Stimulated activated CD4-positive, alpha-beta T cell treated with anti-CD3 and anti-CD28 coated beads, Interleukin-12 subunit alpha, Interleukin-12 subunit beta, amount 100 ng/mL, for 48 hours (primary cell): ENCODE data around the gene FAM117A.
"Not testable (repeated sequence)": the region's sequence is repeated elsewhere in the genome, so short reads cannot be mapped to it uniquely, and the experiment has no call there.

Experiments used
- DNase-seq, 3 donors: peaks; one replicate each; pipeline ENCODE4 v3.0.0-alpha.2; 2020; ENCODE audit warnings: low read depth in 2 of 3, low spot score in 1 of 3

FAM117A gene

DNA sequence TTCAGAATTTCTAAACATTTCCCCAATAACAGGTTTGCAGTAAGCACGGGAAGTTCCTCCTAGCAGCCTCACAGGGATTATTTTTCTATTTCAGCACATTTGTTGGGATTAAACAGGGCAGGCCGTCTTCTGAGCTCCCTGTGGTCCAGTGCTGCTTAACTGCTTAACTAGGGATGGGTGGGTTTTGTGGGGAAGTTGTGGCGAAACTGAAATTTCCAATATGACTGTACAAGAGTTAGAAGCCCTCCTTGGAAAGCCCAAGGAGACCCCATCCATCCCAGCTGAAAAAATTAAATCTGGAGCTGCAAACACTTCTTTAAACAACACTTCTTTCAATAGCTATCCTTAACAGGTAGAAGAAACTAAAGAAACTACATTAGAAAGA is 22.2 kb downstream of the FAM117A start:
- DNase-seq: no peak

DNA sequence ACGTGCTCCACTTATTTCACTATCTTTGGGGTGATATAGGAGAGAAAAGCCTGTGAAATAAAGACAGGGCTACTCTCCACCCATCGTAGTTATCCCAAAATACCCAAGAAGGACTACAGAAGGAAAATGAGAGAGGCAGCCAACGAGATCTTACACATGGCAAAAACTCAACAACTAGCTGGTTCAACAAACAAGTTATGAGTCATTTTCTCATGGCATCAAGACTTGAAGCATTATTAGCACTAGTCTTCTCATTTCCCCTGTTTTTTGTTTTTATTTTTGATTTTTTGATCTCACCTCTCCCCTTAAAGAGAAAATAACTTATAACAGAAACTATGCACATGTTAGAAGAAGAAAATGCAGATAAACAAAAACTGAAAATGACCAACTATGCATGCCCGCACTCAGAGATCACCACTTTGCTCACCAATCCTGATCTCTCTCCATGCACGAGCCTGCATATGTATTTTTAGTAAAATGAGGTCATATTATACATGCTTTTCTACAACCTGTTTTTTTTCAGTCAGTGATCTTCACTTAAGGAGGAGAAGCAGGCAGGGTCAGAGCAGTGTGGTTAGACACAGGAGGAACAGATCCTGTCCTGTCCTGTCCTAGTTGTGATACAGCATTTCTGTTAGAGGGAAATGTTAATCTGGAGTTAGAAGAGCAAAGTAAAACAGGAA is 22.8 kb downstream of the FAM117A start:
- DNase-seq: no peak

DNA sequence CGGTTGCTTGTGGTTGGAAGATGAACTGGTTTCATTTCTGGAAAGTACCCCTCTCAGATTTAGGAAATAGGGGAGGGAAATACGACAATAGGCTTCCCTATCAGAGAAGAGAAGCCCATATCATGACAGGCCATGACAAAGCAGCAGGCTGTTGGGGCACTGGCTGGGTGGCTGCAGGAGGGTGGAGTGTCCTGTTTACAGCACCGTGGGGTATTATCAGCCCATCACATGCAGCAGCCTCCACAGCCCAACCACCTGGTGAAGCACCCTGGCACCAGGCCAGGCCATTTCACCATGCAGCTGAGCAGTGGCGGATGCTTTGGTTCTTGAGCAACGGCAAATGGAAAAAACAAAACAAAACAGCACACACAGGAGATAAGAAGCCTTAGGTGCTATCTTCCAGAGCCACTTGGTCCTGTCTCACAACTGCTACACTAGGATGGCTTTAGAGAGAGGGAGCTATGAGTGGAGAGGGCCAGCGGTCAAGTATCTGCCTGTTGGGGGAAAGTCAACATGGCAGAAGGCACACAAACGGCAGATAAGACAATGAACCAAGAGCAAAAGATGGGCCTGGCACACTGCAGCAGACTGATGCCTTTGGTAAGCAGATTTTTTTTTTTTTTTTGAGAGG is 24.2 kb downstream of the FAM117A start:
- DNase-seq: peak; percentile 65 to 75 (median 70)

DNA sequence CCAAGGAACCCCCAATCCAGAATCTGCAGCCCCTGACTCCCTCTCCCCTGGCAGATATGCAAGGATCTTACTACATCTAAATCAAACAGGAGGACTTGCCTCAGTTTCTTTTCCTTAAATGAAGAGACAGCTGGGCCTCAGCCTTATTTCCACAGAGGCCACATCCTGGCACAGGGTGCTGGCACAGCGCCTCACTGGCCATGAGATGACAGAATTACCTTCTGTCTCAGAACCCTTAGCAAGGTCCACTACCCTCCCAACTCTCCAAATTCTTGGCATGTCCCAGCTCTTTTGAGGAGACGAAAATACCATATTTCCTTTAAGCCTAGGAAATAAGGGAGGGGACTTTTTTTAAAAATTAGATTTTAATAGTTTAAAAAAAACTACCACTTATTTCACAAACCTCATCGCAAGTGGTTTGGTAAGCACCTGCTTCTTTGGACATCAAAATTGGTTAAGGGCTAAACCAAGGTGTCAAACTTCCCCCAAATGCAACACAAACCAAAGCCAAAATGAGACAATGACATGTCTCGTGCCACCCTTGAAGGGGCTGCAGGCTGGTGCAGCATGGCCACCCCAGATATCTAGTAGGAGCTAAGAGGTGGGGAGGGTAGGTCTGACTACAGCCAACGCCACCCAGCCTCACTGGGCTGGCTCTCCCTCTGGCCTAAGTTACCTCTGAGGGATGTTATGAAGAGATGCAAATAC is 25.3 kb downstream of the FAM117A start:
- DNase-seq: no peak

DNA sequence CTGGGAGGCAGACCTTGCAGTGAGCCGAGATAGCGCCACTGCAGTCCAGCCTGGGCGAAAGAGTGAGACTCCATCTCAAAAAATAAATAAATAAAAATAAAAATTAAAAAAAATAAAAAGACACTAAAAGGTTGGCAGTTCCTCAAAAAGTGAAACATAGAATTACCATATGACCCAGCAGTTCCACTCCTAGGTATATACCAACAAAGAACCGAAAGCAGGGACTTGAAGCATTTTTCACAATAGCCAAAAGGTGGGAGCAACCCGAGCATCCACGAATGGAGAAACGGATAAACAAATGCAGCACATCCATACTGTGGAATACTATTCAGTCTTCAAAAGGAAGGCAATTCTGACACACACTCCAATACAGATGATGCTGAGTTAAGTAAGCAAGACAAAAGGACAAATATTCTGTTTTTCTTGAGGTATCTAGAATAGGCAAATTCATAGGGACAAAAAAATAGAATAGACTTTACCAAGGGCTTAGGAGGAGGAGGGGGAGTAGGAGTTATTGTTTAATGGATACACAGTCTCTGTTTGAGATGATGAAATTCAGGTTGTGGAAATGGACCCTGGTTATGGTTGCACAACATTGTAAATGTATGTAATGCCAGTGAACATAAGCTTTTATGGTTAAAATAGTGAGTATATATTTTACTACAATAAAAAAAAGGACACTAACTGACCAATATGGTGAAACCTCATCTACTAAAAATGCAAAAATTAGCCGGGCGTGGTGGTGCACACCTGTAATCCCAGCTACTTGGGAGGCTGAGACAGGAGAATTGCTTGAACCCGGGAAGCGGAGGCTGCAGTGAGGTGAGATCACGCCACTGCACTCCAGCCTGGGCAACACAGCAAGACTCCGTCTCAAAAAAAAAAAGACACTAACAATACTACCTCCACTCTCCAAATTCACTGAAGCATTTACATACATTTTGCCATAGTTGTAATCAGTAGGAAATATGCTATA is 29.1 kb downstream of the FAM117A start:
- DNase-seq: no peak

DNA sequence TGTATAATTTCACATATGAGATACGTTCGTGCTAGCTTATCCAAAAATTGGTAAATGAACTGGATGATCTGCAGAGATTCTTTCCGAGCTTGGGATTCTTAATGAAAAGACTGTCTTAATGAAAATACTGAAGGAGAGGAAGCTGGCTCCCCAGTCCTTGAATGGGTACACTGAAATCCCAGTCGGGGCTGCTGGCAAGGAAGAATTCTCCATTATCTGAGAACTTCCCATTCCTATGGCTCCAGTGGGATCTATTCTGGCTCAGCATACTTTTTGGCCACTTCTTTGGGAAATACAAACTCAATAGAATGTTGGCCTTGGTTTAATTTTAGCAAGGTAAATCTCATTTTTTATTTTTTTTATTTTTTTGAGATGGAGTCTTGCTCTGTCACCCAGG is 32.5 kb downstream of the FAM117A start:
- no peak for DNase-seq

DNA sequence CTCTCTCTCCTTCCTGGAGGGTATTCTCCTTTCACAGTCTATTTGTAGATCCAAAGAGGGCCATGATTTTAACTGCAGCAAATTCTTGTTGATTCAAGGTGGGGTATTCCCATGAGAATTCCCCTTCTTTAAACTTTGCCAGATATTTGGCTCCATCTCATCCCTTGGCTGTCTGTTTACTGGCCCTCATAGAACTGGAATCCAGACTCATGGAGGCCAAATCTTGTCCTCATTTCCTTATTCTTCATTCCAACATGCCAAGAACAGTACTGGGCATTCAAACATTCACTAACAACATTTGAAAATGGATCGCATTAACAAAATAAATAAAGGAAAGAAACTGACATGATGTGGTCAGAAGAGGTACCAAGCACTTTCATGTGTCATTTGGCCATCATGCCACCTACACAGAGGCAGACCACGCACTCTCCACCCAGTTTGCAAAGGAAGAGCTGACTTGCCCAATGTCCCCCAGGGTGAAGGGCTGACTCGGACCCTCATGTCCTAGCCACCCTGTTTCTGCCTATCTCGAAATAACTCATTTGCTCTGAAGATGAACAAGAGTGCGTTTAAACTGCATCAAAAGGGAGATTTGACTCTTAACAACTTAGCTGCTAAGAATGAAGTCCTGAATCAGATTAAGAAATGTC is 33.0 kb downstream of the FAM117A start:
- DNase-seq: no peak

DNA sequence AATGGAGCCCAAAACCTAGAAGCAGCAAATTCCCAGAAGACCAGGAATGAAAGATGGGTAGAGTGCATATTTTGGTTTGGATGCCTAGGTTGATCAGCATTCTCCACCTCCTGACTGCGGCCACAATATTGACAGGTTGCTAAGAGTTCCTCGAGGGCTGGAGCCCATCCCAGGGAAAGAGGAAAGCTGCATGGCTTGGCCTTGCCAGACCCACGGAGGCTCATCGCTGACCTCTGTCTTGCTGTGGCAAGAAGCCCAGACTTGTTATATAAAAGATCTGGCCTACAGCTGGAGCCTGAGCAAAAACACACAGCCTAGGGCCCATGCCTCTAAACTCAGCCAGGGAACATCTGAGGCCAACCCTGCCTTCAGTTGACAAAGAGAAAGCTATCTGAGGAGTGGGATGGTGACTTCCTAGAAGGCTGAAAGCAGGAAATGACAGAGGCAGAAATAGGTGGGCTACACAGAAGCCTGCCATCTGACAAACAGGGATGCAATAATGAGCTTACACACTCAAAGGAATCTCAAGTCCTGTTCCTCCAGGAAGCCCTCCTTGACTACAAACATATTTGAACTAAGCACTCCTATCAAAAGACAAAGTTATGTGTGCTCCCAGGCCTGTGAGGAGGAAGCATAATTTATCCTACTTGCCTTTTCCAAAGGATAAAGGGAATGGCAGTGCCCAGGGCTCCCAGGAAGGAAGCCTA is 33.7 kb downstream of the FAM117A start:
- DNase-seq: no peak

DNA sequence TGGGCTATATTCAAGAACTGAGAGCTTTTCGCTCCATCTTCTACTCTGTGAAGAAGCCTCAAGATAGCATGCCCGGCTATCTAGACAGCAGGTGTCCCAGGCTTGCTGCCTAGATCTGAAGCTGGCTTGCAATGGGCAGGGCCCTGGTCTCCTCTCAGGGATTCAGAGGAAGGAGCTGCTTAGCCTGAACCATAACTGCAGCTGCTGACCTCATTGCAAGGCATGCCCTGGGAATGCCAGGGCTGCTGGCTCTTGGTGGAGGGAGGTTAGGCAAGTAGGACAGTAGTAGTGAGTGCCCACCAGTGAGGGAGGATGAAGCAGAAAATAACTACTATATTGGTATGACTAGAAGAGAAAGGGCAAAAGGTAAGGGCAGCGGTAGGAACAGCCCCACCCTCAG is 34.9 kb downstream of the FAM117A start:
- DNase-seq: no peak

DNA sequence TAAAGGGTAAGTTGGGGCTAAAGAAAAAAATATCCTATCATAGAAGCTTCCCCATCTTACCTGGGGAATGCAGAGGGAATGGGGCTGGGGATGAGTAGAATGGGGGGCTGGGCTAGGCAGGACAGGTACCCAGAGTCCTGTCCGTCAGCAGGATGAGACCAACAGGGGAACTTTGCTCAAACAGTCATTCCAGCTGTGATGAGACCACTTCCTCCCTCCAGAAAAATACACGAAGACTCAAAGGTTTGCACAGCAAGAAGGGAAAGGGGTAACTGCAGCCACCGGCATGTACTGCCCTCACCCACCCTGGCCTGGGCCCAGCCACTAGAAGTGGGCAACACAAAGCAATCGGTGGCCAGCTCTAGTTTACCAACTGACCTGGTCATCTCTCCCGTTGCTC is 35.5 kb downstream of the FAM117A start:
- no peak for DNase-seq

DNA sequence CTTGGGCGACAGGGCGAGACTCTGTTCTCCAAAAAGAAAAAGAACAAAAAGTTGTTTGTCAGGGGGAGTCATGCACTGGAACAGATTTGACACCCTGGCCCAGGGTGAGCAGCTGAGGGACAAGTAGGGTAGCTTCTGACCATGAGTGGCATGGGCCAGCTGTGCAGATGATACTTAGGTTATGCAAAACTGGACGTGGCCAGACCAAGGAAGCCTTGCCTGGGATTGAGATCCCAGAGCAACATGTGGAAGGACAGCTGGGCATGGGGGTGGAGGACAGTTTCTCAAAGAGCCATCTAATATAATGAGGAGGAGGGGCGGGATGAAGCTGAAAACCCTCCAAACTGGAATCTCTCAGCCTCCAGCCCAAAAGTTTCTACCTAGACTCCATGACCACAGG is 36.6 kb downstream of the FAM117A start:
- no peak for DNase-seq

DNA sequence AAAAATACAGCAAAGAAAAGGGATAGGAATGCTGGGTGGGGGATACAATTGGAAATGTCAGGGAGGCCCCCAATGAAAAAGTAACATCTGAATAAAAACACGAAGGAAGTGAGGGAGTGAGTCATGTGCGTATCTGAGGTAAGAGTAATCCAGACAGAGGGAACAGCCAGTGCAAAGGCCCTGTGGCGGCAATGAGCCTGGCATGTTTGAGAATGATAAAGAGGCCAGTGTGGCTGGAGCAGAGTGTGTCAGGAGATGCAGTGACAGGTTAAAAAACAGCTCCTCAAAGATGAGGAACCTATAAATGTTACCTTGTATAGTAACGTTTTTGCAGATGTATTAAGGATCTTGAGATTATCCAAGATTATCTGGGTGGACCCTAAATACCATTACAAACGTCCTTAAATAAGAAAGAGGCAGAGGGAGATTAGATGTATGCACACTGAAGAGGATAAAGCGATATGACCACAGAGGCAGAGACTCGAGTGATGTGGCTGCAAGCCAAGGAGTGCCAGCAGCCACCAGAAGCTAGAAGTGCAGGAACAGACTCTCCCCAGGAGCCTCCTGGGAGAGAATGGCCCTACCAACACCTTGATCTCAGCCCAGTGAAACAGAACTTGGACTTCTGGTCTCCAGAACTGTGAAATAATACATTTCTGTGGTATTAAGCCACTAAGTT is 38.3 kb downstream of the FAM117A start:
- no peak for DNase-seq

DNA sequence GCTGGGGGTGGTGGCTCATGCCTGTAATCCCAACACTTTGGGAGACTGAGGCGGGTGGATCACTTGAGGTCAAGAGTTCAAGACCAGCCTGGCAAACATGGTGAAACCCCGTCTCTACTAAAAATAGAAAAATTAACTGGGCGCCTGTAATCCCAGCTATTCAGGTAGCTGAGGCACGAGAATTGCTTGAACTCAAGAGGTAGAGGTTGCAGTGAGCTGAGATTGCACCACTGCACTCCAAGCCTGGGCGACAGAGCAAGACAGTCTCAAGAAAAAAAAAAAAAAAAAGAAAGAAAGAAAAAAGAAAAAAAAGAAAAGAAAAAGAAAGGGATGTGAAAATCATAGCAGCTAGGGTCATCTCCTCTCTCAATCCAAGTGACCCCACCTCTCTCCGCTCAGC is 39.4 kb downstream of the FAM117A start:
- not testable (repeated sequence) for DNase-seq

DNA sequence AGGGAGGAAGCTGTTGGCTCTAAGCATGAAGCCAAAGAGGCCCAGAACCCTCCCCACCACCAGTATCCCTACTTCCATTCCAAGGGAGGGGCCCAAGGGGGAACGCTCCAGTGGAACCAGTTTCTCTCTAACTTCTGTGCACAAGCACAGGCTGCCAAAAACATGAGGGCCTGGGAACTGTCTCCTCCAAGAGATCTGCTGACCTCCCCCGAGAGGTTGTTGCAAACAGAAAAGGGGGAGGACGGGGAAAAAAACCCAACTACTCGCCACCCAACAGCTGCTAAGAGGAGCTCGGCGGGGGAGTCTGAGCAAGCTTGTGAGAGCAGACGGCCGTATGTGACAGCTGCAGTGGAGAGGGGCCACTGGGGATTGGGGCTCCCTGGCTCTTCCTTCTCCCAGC is 40.5 kb downstream of the FAM117A start:
- DNase-seq: no peak

DNA sequence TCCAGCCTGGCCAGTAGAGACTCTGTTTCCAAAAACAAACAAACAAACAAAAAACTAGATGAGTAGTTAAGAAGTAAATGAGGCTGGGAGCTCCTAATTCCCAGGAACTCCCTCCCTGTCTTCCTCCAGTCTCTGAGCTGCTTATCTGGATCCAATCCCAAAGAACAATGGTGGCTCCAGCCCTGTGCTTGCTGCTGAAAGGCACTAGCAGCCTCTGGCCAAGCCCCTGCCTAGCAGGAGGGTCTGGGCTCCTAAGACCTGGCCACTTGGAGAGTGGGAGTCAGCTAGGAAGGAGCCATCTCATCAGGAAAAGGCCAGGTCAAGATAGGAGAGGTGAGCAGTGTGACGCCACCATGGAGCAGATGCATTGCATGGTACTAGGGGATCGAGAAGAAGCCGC is 41.9 kb downstream of the FAM117A start:
- DNase-seq: no peak

DNA sequence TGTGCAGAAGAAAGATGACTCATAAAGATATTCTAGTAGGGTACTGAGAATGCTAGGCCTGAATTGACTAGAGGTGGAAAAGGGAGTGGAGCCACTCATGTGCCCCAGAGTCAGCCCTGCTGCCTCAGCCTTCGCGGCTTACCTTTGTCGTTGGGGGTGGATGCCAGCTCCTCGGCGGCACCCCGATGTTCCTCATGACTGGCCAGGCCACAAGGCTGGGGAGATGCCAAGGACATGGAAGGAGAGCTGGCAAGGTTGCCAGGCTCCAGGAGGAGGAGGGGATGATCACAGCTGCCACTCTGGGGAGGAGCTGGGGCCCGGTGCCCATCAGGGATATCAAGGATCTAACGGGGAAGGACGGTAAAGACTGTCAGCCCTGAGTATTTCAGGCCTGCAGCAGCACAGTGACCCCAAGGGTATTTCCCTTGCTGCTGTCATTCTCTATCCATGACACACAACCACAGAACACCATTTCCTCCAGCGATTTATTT is 46.5 kb downstream of the FAM117A start:
- peak in 1 of 3 donors; percentile 21 for DNase-seq

DNA sequence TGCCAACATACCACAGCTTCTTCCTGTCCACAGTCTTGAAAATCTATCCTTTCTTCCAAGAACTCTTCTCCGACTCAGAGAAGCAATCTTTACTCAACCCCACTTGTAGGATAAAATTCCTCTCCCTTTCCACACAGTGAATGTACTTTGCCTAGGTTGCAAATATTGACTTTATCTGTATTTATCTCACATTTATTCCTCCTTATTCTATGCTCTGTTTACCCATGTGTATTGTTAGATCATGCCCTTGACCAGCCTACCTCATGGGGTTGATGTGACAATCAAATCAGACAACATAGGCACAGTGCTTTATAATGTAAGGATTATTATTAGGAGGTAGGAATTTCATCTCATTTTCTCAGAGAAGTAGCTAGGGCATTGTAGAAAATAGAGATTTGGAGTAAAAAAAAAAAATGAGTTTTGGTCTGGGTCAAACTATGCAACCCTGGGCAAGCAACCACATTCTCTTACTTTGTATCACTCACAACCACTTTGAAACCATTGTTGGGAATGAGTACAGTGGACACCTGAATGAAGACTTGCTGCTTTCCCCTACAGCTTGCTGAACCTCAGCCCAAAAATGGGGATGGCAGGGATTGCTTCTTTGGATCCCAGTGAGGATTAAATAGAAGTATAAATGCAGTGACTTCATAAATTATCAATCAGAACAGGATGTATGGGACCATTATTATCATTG is 47.1 kb downstream of the FAM117A start:
- DNase-seq: no peak

DNA sequence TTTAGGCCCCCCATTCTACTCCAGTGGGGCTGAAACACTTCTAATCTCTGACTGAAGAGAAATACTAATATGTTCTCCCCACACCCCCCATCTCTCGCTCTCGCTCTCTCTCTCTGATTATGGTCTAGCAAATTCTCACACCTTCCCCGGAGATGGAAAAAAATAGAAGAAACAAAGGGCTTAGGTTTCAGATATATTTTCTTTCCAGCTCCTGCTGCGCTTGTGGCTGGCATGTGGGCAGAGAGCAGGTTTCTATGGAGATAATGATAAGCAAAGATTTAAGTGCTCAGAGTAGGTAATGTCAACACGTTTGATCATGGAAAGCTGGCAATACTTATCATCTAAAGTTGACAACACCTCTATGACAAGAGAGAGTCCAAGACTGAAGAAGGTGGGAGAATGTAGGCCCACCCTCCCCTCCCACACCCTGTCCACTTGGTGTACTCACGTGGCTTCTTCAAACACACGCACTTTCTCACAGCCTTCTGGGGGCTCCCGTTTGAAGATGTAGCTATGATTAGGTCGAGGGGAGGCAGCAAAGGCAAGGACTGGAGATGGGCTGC is 48.1 kb downstream of the FAM117A start:
- DNase-seq: peak in 1 of 3 donors; percentile 34

DNA sequence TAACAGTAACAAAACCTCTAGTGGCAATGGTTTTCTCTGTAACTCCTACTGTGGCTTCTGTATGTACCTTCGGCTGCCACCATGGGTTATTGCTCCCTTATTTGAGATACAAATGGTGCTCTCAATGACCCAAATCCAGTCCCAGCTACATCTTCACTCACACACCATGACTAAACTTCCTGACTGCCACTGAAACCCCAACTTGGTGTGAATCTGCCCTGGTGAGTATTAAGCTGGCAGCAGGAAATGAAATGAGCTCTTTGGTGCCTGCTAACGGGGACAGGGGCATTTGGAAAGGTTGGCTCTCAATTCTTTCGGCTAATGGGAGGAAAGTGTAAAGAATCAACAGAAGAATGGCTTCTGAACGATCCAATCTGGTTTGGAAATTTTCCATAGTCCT is 48.7 kb downstream of the FAM117A start:
- DNase-seq: peak in 1 of 3 donors; percentile 40
